Airway epithelial cell (primary cell): ENCODE results near the gene ELFN2. TPM values are rescaled to one million over a fixed set of nuclear protein-coding genes. Genes with fewer than 3 reads are reported as not detected.

Experiments
- total RNA-seq: library from RNA; depleted of rRNA; stranded (reverse); fragments of >200 nt; gene quantifications from 2 replicates; pipeline ENCODE4 v1.2.3, GENCODE V29; 2015

The ELFN2 gene
- 3.2 and 4.7 TPM in 2 replicates for total RNA-seq

DNA sequence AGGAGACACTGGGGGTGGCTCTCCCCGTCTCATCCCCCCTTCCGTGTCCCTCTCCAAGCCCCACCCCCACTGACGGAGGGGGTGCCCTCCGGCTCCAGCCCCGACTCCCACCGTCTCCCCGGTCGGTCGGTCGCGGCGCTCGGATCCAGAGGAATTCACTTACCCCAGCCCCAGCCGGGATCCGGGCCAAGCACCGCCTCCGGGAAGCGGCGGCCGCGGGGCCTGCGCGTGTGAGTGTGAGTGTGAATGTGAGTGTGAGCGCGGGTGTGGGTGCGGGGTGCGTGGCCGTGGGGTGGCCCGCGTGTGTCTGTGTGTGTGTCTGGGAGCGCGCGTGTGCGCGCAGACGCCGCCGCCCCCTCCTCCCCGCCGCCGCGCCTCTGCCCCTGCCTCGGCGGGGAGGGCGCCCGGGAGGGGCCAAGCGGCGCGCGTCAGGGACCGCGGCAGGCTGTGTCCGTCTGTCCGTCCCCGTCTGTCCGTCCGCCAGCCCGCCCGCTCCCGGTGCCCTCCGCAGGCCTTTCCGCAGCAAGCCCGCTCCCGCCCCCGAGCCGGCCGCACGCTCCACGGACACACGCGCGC is at the start of gene ELFN2:
Gene ELFN2, minus strand, starts transcription at position 345 of the 576 bp plus-strand sequence. CDS start 51,945 bp downstream, outside the sequence.

Other genes starting within 250 kb of the ELFN2 start
- gene C1QTNF6, start 239.2 kb downstream of the ELFN2 start, total RNA-seq, result 7.8 and 9.2 TPM in 2 replicates
- gene SSTR3, start 215.0 kb downstream of the ELFN2 start, total RNA-seq, result not detected in 2 replicates
- 85.6 and 90.1 TPM in 2 replicates for gene RAC2, start 183.2 kb downstream of the ELFN2 start, total RNA-seq
- gene CYTH4, start 145.0 kb downstream of the ELFN2 start, total RNA-seq, result 0.09 and 0.21 TPM in 2 replicates
- 1.3 and 2.0 TPM in 2 replicates for gene MFNG, start 58.9 kb upstream of the ELFN2 start, total RNA-seq
- gene CARD10, start 91.9 kb upstream of the ELFN2 start, total RNA-seq, result 48.3 TPM in 2 replicates
- gene CDC42EP1, start 133.0 kb upstream of the ELFN2 start, total RNA-seq, result 42.9 and 48.9 TPM in 2 replicates
- gene LGALS2, start 152.6 kb upstream of the ELFN2 start, total RNA-seq, result not detected in 2 replicates
- 46.5 and 48.0 TPM in 2 replicates for gene GGA1, start 181.4 kb upstream of the ELFN2 start, total RNA-seq
- 83.4 and 89.9 TPM in 2 replicates for gene SH3BP1, start 212.2 kb upstream of the ELFN2 start, total RNA-seq
- 13.3 and 15.8 TPM in 2 replicates for gene PDXP, start 231.2 kb upstream of the ELFN2 start, total RNA-seq
- 2,215 and 4,536 TPM in 2 replicates for gene LGALS1, start 248.2 kb upstream of the ELFN2 start, total RNA-seq